CD14-positive monocyte (primary cell): ENCODE measurements around the gene CYP4B1. TPM values are rescaled to one million over a fixed set of nuclear protein-coding genes. Genes with fewer than 3 reads are reported as not detected.

Source experiments
- DNase-seq, 3 donors: peaks; one replicate each; pipeline ENCODE4 v3.0.0-alpha.2; 2011 to 2022
- H2AFZ ChIP-seq: 2 replicates; pipeline ENCODE4 v1.6.0; 2012; ENCODE audit warnings: mild to moderate bottlenecking, low read depth, low read length, inconsistent platforms; ENCODE audit not compliant: insufficient read depth, poor library complexity, severe bottlenecking
- H3K27ac ChIP-seq, 2 donors: 1 replicate in 1 of 2; 2 replicates in 1 of 2; pipeline ENCODE4 v1.5.1; 2012 to 2013; ENCODE audit warnings: low read length in 2 of 2, control low read depth in 1 of 2, inconsistent platforms in 1 of 2, low read depth in 1 of 2, mild to moderate bottlenecking in 1 of 2
- H3K27me3 ChIP-seq, 2 donors: one replicate each; pipeline versions ENCODE4 v1.6.0 to v1.6.1; 2011 to 2013; ENCODE audit warnings: low read length in 2 of 2; ENCODE audit not compliant: control insufficient read depth in 2 of 2, insufficient read depth in 2 of 2
- H3K36me3 ChIP-seq, 2 donors: replicated peaks in 1 of 2; 1 replicate in 1 of 2; 2 replicates in 1 of 2; pipeline versions ENCODE4 v1.5.1 to v1.6.1; 2012 to 2013; ENCODE audit warnings: low read length in 2 of 2, control low read depth in 1 of 2, inconsistent platforms in 1 of 2, mild to moderate bottlenecking in 1 of 2; ENCODE audit not compliant: insufficient read depth in 2 of 2, control insufficient read depth in 1 of 2
- H3K4me1 ChIP-seq, 2 donors: 1 replicate in 1 of 2; 2 replicates in 1 of 2; pipeline versions ENCODE4 v1.5.1 to v1.6.1; 2012 to 2013; ENCODE audit warnings: low read length in 2 of 2, control low read depth in 1 of 2, inconsistent platforms in 1 of 2, mild to moderate bottlenecking in 1 of 2, moderate library complexity in 1 of 2; ENCODE audit not compliant: insufficient read depth in 2 of 2, control insufficient read depth in 1 of 2
- H3K4me2 ChIP-seq: replicated peaks from 2 replicates; pipeline ENCODE3; 2012; ENCODE audit warnings: low read length, moderate library complexity, mild to moderate bottlenecking; ENCODE audit not compliant: poor library complexity, severe bottlenecking; ENCODE audit errors: extremely low read depth
- H3K4me3 ChIP-seq, 3 experiments: fragments of 200-600 bp in 1 of 3; sonication (generic) in 1 of 3; replicated peaks in 1 of 3; 1 replicate in 2 of 3; 2 replicates in 1 of 3; pipeline ENCODE4 v1.5.1; 2011 to 2013; ENCODE audit warnings: low read length in 3 of 3, mild to moderate bottlenecking in 3 of 3, control low read depth in 2 of 3, low read depth in 2 of 3, inconsistent platforms in 1 of 3, moderate library complexity in 1 of 3
- H3K79me2 ChIP-seq: 2 replicates; pipeline ENCODE4 v1.6.0; 2012; ENCODE audit warnings: mild to moderate bottlenecking, control low read depth, inconsistent platforms, low read length, moderate library complexity; ENCODE audit not compliant: insufficient read depth
- H3K9ac ChIP-seq: 2 replicates; pipeline ENCODE4 v1.6.0; 2017; ENCODE audit warnings: low read length, mild to moderate bottlenecking; ENCODE audit not compliant: insufficient read depth, poor library complexity, severe bottlenecking
- H3K9me3 ChIP-seq, 2 donors: replicated peaks in 1 of 2; 1 replicate in 1 of 2; 2 replicates in 1 of 2; pipeline versions ENCODE4 v1.5.1 to v1.6.1; 2012 to 2013; ENCODE audit warnings: low read length in 2 of 2, control low read depth in 1 of 2; ENCODE audit not compliant: control insufficient read depth in 1 of 2, insufficient read depth in 1 of 2
- H4K20me1 ChIP-seq: 2 replicates; pipeline ENCODE4 v1.6.0; 2012; ENCODE audit warnings: mild to moderate bottlenecking, low read length, control low read depth, moderate library complexity; ENCODE audit not compliant: insufficient read depth
- H3K27ac Mint-ChIP-seq, 7 donors: one replicate each; pipeline ENCODE4 v1.8.0; 2020; ENCODE audit warnings: mild to moderate bottlenecking in 7 of 7, mixed read lengths in 7 of 7, moderate library complexity in 6 of 7, inconsistent platforms in 2 of 7
- H3K27me3 Mint-ChIP-seq, 3 donors: one replicate each; pipeline ENCODE4 v1.8.0; 2021 to 2022; ENCODE audit warnings: low read depth in 3 of 3, mild to moderate bottlenecking in 3 of 3, mixed read lengths in 3 of 3, moderate library complexity in 3 of 3, inconsistent platforms in 1 of 3
- H3K36me3 Mint-ChIP-seq, 2 donors: one replicate each; pipeline ENCODE4 v1.8.0; 2020; ENCODE audit warnings: mixed read lengths in 2 of 2, inconsistent platforms in 1 of 2, mild to moderate bottlenecking in 1 of 2
- H3K4me1 Mint-ChIP-seq: one replicate; pipeline ENCODE4 v1.8.0; 2020; ENCODE audit warnings: mild to moderate bottlenecking, mixed read lengths
- H3K4me3 Mint-ChIP-seq, 2 donors: one replicate each; pipeline ENCODE4 v1.8.0; 2020; ENCODE audit warnings: mild to moderate bottlenecking in 2 of 2, mixed read lengths in 2 of 2, moderate library complexity in 1 of 2
- H3K9me3 Mint-ChIP-seq, 7 donors: one replicate each; pipeline ENCODE4 v1.8.0; 2020 to 2022; ENCODE audit warnings: mixed read lengths in 7 of 7, mild to moderate bottlenecking in 6 of 7, moderate library complexity in 6 of 7, inconsistent platforms in 2 of 7
- CTCF ChIP-seq: fragments of 200-600 bp; IDR thresholded peaks from one replicate; pipeline ENCODE4 v1.8.0; 2022; ENCODE audit warnings: antibody characterized with exemption, mild to moderate bottlenecking
- WGBS: methylation state at CpG from one replicate; pipeline ENCODE4 v1.1.5; 2013; ENCODE audit warnings: missing lambda C conversion rate; ENCODE audit not compliant: insufficient coverage; 5-methylcytosine and 5-hydroxymethylcytosine counted together
- intact Hi-C, 2 donors: fragments of 100-400 bp; cut with micrococcal nuclease; formaldehyde crosslinking; loops; one replicate each; pipeline versions ENCODE4 v1.15.0 to v1.15.1; 2023
- polyA plus RNA-seq, 3 donors: library from polyadenylated mRNA; depleted of rRNA in 1 of 3; unstranded in 2 of 3; stranded (reverse) in 1 of 3; fragments of 300-500 nt in 2 of 3; fragments of >200 nt in 1 of 3; fragmentation: Illumina TruSeq in 2 of 3; gene quantifications; 1 replicate in 2 of 3; 2 replicates in 1 of 3; pipeline ENCODE4 v1.2.3, GENCODE V29; 2012 to 2021

CYP4B1 gene
- polyA plus RNA-seq, 3 donors: not detected

GRCh38 chr1:46757956-46758528 lies 40.8 kb upstream of the CYP4B1 start:
- H3K9me3 ChIP-seq: no peaks in the 10 kb centered on the region
- H3K79me2 ChIP-seq: no peaks in the 10 kb centered on the region
- H3K27me3 Mint-ChIP-seq: peaks cover 10 to 25% (median 14%) of the 10 kb centered on the region in 3 donors
- H3K27me3 ChIP-seq: no peaks in the 10 kb centered on the region
- H3K9me3 Mint-ChIP-seq: peaks cover 0 to 11% (median 3%) of the 10 kb centered on the region in 7 donors
- TF ChIP-seq CTCF: no peak
- H3K27ac ChIP-seq: no peak overlapping the region
- H3K4me3 Mint-ChIP-seq: no peak overlapping the region
- no peaks in the 10 kb centered on the region for H3K36me3 ChIP-seq
- no peaks in the 10 kb centered on the region for H3K36me3 Mint-ChIP-seq
- no peaks in the 10 kb centered on the region for H3K4me1 ChIP-seq
- H3K4me1 Mint-ChIP-seq: no peaks in the 10 kb centered on the region
- H3K27ac Mint-ChIP-seq: no peak overlapping the region
- no peaks in the 10 kb centered on the region for H4K20me1 ChIP-seq
- H2AFZ ChIP-seq: no peak overlapping the region
- H3K4me2 ChIP-seq: no peak overlapping the region
- intact Hi-C loops: no loop called here
- H3K4me3 ChIP-seq: no peak overlapping the region
- no peak overlapping the region for H3K9ac ChIP-seq
- no peak for DNase-seq

GRCh38 chr1:46760558-46761166 lies 38.2 kb upstream of the CYP4B1 start:
- Histone ChIP-seq H3K27ac (no peak overlapping the region), H2AFZ (no peak overlapping the region), H3K4me2 (no peak overlapping the region), H3K9ac (no peak overlapping the region), H3K79me2 (no peaks in the 10 kb centered on the region), H4K20me1 (no peaks in the 10 kb centered on the region), H3K27me3 (no peaks in the 10 kb centered on the region), H3K9me3 (no peaks in the 10 kb centered on the region), H3K4me3 (no peak overlapping the region), H3K36me3 (no peaks in the 10 kb centered on the region), H3K4me1 (no peaks in the 10 kb centered on the region)
- intact Hi-C loops: no loop called here
- H3K36me3 Mint-ChIP-seq: no peaks in the 10 kb centered on the region
- no CpG with 5 or more reads among the region's 2 CpGs for WGBS
- no peak overlapping the region for H3K27ac Mint-ChIP-seq
- no peak for TF ChIP-seq CTCF
- H3K4me3 Mint-ChIP-seq: no peak overlapping the region
- H3K27me3 Mint-ChIP-seq: peaks cover 10 to 29% (median 19%) of the 10 kb centered on the region in 3 donors
- DNase-seq: no peak
- H3K4me1 Mint-ChIP-seq: no peaks in the 10 kb centered on the region
- H3K9me3 Mint-ChIP-seq: peaks cover 0 to 11% (median 3%) of the 10 kb centered on the region in 7 donors
